Endometrium (tissue), 2 donors: ENCODE results near the gene PRKAG2.

Source experiments
- FAIRE-seq: peaks from 2 replicates; lab custom pipeline; 2012; peaks lifted over from hg19 to GRCh38; lab: Jason Lieb, UNC
- donor health status: control.
- donor health status: control.

The PRKAG2 gene

GRCh38 chr7:151900986-151901621, 24.2 kb upstream of the PRKAG2 start:
- no peak for FAIRE-seq

GRCh38 chr7:151900591-151900985, 23.7 kb upstream of the PRKAG2 start:
- no peak for FAIRE-seq

GRCh38 chr7:151899513-151900360, 22.8 kb upstream of the PRKAG2 start:
- FAIRE-seq, result no peak

GRCh38 chr7:151897951-151898686, 21.2 kb upstream of the PRKAG2 start:
- no peak for FAIRE-seq

GRCh38 chr7:151897161-151897731, 20.3 kb upstream of the PRKAG2 start:
- no peak for FAIRE-seq

GRCh38 chr7:151896486-151896885, 19.6 kb upstream of the PRKAG2 start:
- no peak for FAIRE-seq

GRCh38 chr7:151896086-151896485, 19.2 kb upstream of the PRKAG2 start:
- no peak for FAIRE-seq

GRCh38 chr7:151895631-151896031, 18.7 kb upstream of the PRKAG2 start:
- FAIRE-seq, result no peak

GRCh38 chr7:151895008-151895630, 18.2 kb upstream of the PRKAG2 start:
- FAIRE-seq, result no peak

- FAIRE-seq, result no peak
Observed at GRCh38 chr7:151894111-151895007, 17.4 kb upstream of the PRKAG2 start.

- no peak for FAIRE-seq
Observed at GRCh38 chr7:151893405-151893923, 16.5 kb upstream of the PRKAG2 start.

GRCh38 chr7:151891753-151892152, 14.8 kb upstream of the PRKAG2 start:
- FAIRE-seq, result no peak

- no peak for FAIRE-seq
Observed at GRCh38 chr7:151891182-151891581, 14.3 kb upstream of the PRKAG2 start.

GRCh38 chr7:151890355-151891004, 13.6 kb upstream of the PRKAG2 start:
- FAIRE-seq, result no peak

GRCh38 chr7:151889406-151890354, 12.8 kb upstream of the PRKAG2 start:
- FAIRE-seq, result no peak

- no peak for FAIRE-seq
Observed at GRCh38 chr7:151888079-151889067, 11.5 kb upstream of the PRKAG2 start.

- no peak for FAIRE-seq
Observed at GRCh38 chr7:151886783-151887182, 9.9 kb upstream of the PRKAG2 start.

GRCh38 chr7:151885202-151885580, 8.3 kb upstream of the PRKAG2 start:
- FAIRE-seq, result no peak
